CD4-positive, alpha-beta T cell treated with Interleukin-4 for 4 hours (primary cell): Measurements from ENCODE around the gene DDIAS.
A peak's percentile ranks its signal among the peaks of the same experiment; 100 is the strongest.
"Not testable (repeated sequence)": the region's sequence is repeated elsewhere in the genome, so short reads cannot be mapped to it uniquely, and the experiment has no call there.

ENCODE experiments used
- DNase-seq: peaks from one replicate; pipeline ENCODE4 v3.0.0-alpha.2; 2020

The DDIAS gene

GRCh38 chr11:82922396-82923173 lies 21.0 kb downstream of the DDIAS start:
- not testable (repeated sequence) for DNase-seq

GRCh38 chr11:82924522-82925224 lies 23.1 kb downstream of the DDIAS start:
- no peak for DNase-seq

DNA sequence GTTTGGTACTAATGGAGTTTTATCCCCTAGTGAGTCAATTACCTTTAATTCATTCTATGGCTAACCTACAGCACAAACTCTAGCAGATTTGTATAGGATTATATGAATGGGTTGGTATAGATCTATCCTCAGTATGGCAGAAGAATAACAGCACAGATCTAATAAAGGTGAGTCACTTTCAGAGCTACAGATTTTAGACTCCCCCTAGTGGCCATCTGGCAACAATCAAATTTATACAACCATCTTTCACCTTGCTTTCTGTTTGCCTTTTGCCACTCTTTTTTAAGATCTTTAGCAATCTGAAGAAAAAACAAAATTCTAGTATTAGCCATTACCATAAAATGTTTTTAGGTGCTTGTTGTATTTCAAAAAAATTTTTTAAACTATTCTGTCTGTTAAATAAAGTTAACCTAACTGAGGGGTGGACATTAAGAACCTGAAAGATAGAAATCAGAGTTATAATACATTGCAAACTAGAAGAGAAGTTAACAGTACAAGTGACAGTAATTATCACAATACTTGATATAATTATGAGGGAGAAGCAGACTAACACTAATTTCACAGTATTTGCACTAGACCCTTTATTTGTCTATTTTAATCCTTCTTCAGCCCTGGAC lies 25.8 kb downstream of the DDIAS start:
- DNase-seq: peak; percentile 80

DNA sequence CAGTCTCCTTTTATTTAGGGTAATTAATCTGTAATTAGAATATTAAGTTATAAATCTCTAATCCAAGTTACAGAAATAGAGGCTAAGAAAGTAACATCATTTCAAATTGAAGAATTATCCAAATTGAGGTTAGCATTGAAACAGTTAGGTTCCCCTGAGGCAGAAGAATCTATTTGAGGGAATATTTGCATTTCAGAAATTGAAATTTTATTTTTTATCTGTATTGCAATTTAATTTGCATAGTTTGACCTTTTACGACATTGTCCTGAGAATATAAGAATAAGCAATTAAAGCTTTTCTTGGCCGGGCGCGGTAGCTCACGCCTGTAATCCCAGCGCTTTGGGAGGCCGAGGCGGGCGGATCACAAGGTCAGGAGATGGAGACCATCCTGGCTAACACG lies 27.6 kb downstream of the DDIAS start:
- DNase-seq: no peak

DNA sequence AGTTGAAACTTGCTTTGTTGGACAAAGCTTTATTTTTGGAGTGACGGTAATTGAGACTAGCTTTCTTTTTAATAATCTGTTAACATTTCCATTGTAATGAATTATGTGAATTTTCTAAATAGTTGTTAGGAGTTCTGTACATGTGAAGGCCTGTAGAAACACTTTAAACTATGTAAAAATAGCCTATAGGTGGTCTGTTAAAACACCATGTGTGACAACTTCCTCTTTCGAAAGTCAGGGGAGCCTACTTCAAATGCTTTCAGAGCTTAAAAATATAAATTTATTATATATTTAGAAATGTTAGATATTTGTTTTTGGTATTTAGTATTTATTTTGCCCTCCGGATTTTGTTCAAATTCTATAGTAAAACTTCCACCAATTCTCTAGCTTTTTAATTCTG lies 28.7 kb downstream of the DDIAS start:
- no peak for DNase-seq

GRCh38 chr11:82930734-82931133 lies 29.2 kb downstream of the DDIAS start:
- no peak for DNase-seq

DNA sequence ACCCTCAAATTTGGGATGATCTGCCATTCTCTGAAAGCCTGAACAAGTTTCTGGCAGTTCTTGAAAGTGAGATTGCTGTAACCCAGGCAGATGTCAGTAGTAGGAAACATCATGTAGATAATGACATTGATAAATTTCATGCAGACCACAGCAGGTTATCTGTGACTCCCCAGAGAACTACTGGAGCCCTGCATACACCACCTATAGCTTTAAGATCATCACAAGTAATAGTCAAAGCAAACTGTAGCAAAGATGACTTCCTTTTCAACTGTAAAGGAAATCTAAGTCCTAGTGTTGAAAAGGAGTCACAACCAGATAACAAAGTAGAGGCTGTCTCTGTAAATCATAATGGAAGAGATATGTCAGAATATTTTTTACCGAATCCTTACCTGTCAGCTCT lies 31.0 kb downstream of the DDIAS start:
- no peak for DNase-seq

GRCh38 chr11:82936261-82936660 lies 34.7 kb downstream of the DDIAS start:
- no peak for DNase-seq

GRCh38 chr11:82937554-82937953 lies 36.0 kb downstream of the DDIAS start:
- no peak for DNase-seq

GRCh38 chr11:82939456-82939855 lies 37.9 kb downstream of the DDIAS start:
- DNase-seq: no peak

- no peak for DNase-seq
These were observed 40.8 kb downstream of the DDIAS start for GRCh38 chr11:82942376-82942775.

DNA sequence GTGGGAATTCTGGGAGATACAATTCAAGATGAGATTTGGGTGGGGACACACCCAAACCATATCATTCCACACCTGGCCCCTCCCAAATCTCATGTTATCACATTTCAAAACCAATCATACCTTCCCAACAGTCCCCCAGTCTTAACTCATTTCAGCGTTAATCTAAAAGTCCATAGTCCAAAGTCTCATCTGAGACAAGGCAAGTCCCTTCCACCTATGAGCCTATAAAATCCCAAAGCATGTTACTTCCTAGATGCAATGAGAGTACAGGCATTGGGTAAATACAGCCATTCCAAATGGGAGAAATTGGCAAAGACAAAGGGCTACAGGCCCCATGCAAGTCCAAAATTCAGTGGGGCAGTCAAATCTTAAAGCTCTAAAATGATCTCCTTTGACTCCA lies 41.9 kb downstream of the DDIAS start:
- not testable (repeated sequence) for DNase-seq

DNA sequence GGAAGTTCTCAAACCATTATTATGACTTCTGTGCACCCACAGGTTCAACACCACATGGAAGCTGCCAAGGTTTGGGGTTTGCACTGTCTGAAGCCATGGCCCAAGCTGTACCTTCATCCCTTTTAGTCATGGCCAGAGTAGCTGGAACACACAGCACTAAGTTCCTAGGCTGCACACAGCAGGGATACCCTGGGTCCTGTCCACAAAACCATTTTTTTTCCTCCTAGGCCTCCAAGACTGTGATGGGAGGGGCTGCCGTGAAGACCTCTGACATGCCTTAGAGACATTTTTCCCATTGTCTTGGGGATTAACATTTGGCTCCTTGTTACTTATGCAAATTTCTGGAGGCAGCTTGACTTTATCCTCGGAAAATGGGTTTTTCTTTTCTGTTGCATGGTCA lies 42.7 kb downstream of the DDIAS start:
- DNase-seq: no peak

DNA sequence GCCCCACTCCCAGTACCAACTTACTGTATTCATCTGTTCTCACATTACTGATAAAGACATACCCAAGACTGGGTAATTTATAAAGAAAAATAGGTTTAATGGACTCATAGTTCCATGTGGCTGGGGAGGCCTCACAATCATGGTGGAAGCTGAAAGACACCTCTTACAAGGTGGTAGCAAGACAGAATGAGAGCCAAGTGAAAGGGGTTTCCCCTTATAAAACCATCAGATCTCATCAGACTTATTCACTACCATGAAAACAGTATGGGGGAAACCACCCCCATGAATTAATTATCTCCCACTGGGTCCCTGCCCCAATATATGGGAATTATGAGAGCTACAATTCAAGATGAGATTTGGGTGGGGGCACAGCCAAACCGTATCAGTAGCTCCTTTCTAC lies 43.5 kb downstream of the DDIAS start:
- DNase-seq: not testable (repeated sequence)

- no peak for DNase-seq
These were observed 44.1 kb downstream of the DDIAS start for GRCh38 chr11:82945682-82946081.

GRCh38 chr11:82949352-82949751 lies 47.8 kb downstream of the DDIAS start:
- DNase-seq: no peak

DNA sequence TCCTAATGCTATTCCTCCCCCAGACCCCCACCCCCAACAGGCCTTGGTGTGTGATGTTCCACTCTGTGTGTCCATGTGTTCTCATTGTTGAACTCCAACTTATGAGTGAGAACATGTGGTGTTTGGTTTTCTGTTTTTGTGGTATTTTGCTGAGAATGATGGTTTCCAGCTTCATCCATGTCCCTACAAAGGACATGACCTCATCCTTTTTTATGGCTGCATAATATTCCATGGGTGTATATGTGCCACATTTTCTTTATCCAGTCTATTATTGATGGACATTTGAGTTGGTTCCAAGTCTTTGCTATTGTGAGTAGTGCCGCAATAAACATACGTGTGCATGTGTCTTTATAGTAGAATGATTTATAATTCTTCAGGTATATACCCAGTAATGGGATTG lies 49.0 kb downstream of the DDIAS start:
- DNase-seq: not testable (repeated sequence)

DNA sequence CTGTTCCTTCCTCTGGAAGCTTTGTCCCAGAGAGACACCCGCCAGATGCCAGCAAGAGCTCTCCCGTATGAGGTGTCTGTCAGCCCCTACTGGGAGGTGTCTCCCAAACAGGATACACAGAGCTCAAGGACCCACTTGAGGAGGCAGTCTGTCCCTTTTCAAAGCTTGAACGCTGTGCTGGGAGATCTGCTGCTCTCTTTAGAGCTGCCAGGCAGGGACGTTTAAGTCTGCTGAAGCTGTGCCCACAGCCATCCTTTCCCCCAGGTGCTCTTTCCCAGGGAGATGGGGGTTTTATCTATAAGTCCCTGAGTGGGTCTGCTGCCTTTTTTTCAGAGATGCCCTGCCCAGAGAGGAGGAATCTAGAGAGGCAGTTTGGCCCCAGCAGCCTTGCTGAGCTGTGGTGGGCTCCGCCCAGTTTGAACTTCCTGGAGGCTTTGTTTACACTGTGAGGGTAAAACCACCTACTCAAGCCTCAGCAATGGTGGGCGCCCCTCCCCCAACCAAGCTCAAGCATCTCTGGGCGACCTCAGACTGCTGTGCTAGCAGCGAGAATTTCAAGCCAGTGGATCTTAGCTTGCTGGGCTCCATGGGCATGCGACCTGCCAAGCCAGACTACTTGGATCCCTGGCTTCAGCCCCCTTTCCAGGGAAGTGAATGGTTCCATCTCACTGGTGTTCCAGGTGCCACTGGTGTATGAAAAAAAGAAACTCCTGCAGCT lies 54.4 kb downstream of the DDIAS start:
- DNase-seq: peak; percentile 84

DNA sequence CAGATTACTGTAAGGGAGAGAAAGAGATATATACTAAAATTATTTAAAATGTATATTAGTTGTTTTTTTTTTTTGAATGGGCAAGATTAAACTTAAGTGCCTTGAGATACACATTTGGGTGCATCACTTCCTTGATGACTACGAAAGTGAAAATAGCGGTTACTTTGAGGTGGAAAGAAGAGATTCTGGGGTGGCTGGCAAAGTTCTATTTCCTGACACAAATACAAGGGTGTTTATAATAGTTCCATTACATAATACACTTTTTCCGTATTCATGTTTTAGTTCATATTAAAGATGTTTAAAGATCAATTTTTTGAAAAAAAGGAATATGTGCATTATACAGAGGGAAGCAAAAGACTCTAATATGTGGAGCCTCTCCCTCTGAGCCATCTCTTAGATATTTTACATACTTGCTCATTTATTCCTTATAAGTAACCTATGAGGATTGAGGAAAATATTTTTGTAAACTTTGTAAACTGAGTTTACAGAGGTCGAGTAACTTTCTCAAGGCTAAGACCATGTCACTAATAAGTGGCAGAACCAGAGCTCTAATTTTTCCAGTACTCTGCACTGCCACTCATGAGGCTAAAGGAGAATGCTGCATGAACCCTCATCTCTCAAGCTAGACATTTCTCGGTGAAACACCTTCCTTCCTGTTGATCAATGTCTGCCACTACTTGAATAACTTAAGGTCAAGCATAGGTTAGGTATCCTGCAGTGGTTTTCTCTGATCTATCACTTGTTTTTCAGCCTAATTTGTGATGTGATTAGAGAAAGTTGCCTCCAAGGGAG lies 58.6 kb downstream of the DDIAS start:
- DNase-seq: peak; percentile 84

DNA sequence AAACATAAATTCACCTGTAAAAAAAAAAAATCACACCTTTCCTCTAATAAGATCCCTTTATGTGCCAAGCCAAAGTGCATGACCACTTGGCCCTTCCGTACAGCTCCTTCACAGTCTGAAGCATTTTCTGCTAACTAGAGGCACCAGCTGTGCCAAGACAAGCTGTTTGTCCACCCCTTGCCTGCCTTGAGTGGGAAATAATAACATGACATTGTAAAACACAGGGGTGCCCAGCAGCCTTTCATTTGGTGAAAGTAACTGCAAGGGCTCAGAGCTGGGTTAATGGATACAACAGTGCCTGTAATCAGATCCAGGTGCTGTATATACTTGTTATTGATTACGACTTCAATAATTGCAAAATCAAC lies 59.2 kb downstream of the DDIAS start:
- no peak for DNase-seq

GRCh38 chr11:82962021-82962420 lies 60.5 kb downstream of the DDIAS start:
- DNase-seq: not testable (repeated sequence)

DNA sequence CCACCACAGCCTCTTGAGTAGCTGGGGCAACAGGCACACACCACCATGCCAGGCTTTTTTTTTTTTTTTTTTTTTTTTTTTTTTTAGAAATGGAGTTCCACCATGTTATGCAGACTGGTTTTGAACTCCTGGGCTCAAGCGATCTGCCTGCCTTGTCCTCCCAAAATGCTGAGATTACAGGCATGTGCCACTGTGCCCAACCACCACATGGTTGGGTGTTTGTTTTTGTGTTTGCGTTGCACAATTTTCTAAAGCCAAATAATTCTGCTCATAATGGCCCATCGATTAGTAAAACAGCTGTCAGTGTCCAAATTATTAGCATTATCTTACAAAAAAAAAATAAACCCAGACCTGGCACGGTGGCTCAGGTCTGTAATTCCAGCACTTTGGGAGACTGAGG lies 65.8 kb downstream of the DDIAS start:
- no peak for DNase-seq

GRCh38 chr11:82969811-82970210 lies 68.3 kb downstream of the DDIAS start:
- DNase-seq: no peak
